GM19395 (cell line): ENCODE data around the gene CCDC106.

Experiments used
- ATAC-seq: cut with Tn5 transposase; IDR thresholded peaks from one replicate; pipeline ENCODE4 v1.9.1; 2021; ENCODE audit warnings: mild to moderate bottlenecking, moderate library complexity; ENCODE audit not compliant: unreplicated experiment

The CCDC106 gene

DNA sequence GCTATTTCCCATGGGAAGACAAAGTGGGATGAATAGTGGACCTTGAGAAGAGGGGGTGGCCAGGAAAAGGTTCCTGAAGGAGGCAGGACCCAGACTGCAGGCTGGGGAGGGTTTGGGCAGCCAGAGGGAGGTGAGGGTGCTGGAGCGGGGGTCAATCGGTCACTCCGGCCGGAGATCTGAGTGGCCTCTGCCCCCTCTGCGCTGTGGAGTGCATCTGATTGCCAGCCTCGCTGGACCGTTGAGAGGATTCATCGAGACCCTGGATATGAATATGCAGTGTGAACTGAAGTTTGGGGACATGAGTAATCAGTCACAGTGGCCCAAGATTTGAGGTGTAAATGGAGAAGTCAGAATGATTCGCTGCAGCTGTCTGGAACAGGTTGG, 12.7 kb upstream of the CCDC106 start:
- ATAC-seq: no peak

DNA sequence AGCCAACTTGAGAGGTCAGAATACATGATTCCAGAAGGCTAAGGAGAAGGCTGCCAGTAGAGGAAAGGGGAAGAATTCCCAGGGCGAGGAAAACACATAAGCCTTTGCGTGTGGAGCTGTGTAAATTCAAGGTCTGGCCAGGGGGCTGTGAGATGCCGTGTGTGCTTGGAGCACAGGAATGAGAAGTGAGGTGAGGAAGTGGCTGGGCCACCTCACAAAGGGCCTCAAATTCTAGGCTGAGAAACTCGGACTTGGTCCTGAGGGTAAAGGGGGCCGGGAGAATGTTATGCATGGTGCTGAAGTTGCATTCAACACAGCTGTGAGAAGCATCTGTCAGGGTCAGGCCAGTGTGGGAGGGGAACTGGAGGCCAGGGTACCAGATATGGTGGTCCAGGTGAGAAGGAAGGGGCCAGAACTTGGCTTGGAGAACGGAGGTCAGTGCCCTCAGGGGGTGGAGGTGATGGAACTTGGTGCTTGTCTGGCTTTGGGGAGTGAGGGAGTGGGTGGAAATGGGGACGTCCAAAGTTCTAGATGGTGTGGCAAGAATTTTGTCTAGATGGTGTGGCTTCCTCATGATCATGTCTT, 12.1 kb upstream of the CCDC106 start:
- no peak for ATAC-seq

- ATAC-seq: no peak
Measured at GRCh38 chr19:55636723-55637122, 11.3 kb upstream of the CCDC106 start.

DNA sequence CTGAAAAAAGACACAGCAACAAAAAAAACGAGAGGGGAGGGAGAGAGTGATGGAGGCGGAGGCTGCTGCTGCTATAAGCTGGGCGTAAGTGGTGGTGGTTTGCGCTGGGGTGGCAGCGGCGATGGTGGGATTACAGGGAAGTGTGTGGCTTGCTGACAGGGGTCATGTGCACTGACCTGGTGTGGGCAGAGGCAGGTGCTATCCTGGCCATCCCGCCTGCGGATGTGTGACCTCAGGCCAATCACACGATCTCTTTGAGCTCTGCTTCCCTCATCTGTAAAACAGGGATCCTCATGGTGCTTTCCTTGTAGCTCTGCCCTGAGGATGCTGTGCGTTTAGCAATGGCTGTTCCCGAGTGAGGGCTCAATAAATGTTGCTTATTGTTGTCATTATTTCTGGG, 10.5 kb upstream of the CCDC106 start:
- no peak for ATAC-seq

DNA sequence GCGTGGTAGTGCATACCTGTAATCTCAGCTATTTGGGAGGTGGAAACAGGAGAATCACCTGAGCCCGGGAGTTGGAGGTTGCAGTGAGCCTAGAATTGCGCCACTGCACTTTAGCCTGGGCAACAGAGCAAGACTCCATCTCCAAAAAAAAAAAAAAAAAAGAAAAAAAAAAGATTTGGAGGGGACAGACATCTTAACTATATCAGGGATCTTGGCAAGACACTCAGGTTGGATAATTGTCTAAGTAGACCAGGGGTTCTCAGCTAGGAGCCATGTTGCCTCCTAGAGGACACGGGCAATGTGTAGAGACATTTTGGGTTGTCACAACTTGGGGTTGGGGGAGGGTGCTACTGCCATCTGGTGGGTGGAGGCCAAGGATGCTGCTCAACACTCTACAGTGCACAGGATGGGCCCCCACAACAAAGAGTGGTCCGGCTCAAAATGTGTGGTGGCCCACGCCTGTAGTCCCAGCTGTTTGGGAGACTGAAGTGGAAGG, 9.1 kb upstream of the CCDC106 start:
- ATAC-seq: no peak

DNA sequence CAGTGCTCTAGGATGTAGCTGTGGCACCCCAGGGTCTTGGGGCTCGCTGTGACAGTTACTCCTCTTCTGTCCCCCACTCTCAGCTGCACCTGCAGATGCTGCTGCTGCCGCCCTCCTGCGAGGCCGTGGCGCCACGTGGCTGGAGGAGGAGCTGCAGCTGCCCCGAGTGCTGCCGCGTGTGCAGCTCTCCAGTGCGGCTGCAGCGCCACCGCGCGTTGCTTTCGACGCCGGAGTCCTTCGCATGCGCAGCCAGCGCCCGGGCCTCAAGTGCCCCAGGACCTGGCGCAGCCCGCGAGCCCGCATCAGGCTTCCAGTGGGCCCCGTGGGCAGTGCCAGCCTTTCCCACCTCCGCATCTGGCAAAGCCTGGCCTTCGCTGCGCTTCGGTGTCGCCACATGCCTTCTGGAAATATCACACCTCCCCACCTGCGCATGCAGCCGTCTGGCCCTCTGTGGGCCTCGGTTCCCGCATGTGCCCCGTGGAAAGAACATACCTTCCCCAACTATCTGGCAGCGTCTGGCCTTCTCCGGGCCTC, 7.9 kb upstream of the CCDC106 start:
- ATAC-seq: no peak

- ATAC-seq: no peak
Measured at GRCh38 chr19:55640577-55641425, 7.2 kb upstream of the CCDC106 start, which contains the start of gene ZNF580. ZNF580 (plus strand) TSS chr19:55641002; CDS start chr19:55642509, 1,507 bp downstream.

DNA sequence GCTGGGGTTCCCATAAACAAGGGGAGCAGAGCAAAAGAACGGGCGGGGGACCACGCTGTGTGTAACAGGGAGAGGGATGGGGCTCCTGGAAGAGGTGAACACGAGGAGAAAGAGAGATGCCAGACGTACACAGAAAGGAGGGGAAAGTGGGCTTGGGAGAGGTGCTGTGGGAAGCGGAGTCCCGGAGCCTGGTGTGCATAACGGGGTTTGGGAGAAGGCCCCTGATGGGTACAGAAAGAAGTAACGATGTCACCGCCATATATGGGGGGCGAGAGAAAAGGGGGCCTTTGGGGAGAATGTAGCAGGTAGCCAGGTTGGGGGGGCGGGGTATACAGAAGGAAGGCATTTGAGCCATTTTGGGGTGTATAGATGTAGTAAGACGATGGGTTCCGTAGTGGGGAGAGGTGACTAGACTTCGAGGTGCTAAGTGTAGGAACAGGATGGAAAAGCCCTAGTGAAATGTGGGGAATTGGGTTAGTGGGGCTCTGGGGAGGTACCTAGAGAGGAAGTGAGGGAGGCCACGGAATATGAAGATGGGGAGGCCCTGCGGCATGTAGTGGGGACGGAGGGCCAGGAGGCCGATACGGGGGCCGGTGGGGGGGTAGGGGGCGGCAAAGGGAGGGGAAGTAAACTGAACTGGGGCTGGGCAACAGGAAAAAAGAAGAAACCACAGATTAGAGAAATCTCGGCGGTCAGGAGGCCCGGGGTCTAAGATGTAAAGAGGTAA, 6.4 kb upstream of the CCDC106 start:
- ATAC-seq: no peak

GRCh38 chr19:55642153-55643002, 5.6 kb upstream of the CCDC106 start:
- ATAC-seq: no peak

DNA sequence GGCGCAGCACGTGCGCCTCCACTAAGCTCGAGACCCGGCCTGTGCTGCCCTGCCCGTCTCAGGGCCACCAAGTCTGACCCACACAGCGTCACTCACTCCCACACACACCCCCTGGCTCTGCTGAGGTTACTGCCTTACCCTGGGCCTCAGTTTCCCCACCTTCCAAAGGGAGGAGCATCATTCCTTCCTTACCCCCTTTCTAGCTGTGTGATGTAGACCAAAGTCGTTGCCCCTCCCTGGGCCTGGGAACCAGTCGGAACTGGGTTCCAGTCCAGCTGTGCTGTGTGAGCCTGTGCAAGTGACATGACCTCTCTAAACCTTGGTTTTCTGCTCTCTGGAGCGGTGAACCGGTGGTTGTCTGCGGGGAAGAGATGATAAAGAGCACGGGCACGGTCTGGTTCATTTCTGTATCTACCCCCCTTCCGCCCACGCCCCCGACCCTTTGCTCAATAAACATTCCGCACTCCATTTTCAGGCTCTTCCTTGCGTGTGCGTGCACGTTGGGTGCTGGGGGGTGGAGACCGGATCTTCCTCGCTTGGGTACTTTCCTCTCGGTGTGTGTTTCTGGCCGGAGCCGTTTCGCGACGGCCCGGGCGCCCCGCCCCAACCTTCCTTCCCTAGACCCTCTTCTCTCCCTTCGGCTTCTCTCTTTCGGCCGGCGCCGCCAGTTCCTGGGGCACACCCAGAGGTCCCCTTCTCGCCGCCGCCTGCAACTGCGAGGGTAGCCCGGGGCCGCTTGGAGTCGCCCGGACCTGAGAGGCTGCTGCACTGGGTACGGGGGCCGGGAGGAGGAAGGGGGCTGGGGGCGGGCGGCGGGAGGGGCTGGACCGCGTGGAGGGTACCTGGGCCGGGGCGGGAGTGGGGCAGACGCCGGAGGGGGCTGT, 4.8 kb upstream of the CCDC106 start, which contains the start of gene ZNF581:
TSS of gene ZNF581 (plus strand) at position 647 of the 884 bp plus-strand sequence. CDS start 923 bp downstream, outside the sequence.
- ATAC-seq: peak; percentile 33

- ATAC-seq: no peak
Measured at GRCh38 chr19:55643887-55644176, 4.2 kb upstream of the CCDC106 start.

DNA sequence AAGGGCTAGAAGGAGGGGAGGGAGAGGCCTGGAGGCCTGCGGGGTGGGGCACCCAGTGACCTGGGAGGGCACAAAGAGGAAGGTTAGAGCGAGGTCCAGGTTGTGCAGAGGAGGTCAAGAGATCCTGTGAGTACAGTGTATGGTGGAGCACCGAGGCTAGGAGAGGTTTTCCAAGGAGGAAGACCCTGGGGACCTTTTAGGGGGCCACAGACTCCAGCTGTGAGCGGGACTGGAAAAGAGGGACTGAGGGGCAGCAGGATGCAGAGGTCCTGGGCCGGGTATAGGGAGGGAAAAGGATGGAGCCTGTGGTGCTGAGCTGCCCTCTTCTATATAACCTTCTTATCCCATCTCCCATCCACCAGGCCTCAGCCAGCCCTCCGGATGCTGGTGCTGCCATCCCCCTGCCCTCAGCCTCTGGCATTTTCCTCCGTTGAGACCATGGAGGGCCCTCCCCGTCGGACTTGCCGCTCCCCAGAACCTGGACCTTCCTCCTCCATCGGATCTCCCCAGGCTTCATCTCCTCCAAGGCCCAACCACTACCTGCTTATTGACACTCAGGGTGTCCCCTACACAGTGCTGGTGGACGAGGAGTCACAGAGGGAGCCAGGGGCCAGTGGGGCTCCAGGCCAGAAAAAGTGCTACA, 3.7 kb upstream of the CCDC106 start:
- no peak for ATAC-seq

GRCh38 chr19:55644842-55645511, 3.0 kb upstream of the CCDC106 start:
- ATAC-seq: no peak

- ATAC-seq: no peak
Measured at GRCh38 chr19:55645512-55645881, 2.5 kb upstream of the CCDC106 start.

- ATAC-seq: no peak
Measured at GRCh38 chr19:55646889-55647731, 902 bp upstream of the CCDC106 start.

GRCh38 chr19:55648585-55649267, 714 bp downstream of the CCDC106 start:
- no peak for ATAC-seq
